ENCODE results near the gene COQ4.
"Not testable (repeated sequence)": the region's sequence is repeated elsewhere in the genome, so short reads cannot be mapped to it uniquely, and the experiment has no call there.

COQ4 gene

DNA sequence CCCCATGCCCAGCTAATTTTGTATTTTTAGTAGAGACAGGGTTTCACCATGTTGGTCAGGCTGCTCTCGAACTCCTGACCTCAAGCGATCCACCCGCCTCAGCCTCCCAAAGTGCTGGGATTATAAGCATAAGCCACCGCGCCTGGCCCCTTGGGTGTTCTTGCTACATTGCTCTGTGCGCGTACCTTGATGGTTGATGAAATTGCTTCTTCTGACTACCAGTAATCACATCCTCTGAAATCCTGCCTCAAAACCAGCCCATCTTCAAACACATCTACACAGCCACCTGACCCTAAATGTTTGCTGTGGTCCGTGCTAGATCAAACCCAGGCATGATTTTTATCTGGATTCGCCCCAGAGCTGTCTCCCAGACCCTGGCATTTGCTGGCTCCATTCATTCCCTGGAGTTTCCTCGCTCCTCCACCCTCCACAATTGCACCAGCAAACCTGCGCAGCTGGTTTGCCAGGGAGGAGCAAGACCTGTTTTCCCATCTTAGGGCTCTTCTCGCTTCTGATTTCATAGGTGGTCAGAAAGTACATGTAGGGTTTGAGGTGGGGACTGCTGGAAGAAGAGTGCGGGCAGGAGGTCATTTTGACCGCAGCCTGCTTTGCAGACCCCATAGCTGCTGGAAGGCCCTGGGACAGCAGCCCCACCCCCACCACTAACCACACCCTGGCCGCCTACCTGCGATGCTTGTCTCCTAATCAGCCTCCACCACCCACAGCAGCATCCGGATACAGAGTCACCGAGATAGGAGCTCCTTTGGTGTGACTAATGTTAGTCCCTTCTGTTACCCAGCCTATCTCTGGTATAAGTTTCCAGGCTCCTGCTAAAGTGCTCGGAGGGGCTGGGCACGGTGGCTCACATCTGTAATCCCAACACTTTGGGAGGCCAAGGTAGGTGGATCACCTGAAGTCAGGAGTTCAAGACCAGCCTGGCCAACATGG, 23.8 kb upstream of the COQ4 start:
- DNase-seq (ENCODE audit: low spot score) = no peak

DNA sequence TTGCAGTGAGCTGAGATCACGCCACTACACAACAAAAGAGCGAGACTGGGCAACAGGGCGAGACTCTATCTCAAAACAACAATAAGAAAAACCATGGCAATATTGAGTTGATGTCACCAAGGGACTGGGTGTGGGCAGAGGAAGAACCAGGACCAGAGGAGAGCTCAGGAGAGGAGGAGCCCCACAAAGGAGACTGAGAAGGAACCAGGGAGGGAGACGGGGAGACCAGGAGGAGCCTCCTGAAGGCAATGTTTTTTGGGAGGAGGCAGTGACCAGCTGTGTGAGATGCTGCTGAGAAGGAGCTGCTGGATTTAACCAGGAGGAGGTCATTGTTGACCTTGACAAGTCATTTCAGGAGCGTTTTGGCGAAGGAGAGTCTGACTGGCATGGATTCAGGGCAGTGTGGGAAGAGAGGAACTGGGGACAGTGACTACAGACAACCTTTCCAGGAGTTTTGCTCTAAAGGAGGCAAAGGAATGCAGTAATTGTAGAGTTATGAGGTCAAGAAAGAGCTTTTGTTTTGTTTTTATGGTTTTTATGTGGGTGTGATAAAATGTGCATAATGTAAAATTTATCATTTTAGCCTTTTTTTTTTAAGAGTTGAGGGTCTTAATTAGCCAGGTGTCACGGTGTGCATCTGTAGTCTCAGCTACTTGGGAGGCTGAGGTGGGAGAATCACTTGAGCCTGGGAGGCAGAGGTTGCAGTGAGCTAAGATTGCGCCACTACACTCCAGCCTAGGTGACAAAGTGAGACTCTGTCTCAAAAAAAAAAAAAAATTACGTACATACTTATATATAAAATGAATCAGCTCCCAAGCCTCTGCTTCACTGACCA, 18.3 kb upstream of the COQ4 start:
- DNase-seq (ENCODE audit: low spot score) = no peak

DNA sequence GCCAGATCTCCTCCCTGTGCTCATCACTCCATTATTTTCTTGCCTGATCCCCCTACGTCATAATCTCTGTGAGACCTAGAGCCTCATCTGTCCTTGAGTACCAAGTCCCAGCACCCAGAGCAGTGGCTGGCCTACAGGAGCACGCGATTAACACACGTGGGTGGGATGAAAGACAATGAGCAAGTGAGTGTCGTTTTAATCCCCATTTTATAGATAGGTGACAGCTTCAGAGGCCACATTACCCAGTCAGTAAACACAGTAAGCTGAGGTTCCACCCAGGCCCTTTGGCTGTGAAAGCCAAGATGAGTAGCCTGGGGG, 17.7 kb upstream of the COQ4 start:
- DNase-seq (ENCODE audit: low spot score) = no peak

DNA sequence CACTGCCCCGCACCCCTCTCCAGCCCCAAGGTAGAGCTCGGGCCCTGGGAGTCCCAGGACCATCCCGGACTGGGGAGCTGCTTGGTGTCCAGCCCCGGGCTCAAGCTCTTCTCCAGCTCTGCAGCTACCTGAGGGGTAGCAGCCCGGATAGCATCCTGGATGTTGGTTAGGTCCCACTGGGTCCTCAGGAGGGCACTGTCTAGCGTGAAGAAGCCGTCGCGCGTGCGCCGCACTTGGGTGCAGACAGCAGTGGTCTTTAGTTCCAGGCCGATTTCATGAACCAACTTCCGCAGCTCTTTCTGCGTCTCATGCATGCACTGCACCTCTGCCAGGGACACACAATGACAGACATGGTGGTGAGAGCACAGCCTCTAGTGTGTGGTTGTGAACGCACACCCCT, 13.1 kb upstream of the COQ4 start:
- no peak for DNase-seq (ENCODE audit: low spot score)

GRCh38 chr9:128310461-128310860, 12.2 kb upstream of the COQ4 start:
- DNase-seq (ENCODE audit: low spot score) = no peak

DNA sequence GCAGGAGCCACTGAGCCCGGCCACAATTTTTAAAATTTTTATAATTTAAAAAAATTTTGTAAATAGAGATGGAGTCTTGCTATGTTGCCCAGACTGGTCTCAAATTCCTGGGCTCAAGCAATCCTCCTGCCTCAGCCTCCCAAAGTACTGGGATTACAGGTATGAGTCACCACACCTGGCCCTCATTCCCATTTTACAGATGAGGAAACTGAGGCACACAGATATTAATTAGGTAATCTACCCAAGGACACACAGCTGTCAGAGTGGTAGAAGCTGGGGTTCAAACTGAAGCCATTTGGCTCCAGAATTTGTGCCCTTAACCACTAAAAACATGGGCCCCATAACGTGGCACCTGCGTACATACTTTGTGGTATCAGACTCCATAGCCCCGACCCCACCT, 7.9 kb upstream of the COQ4 start:
- DNase-seq (ENCODE audit: low spot score) = no peak

GRCh38 chr9:128316421-128316820, 6.2 kb upstream of the COQ4 start:
- DNase-seq (ENCODE audit: low spot score) = no peak

DNA sequence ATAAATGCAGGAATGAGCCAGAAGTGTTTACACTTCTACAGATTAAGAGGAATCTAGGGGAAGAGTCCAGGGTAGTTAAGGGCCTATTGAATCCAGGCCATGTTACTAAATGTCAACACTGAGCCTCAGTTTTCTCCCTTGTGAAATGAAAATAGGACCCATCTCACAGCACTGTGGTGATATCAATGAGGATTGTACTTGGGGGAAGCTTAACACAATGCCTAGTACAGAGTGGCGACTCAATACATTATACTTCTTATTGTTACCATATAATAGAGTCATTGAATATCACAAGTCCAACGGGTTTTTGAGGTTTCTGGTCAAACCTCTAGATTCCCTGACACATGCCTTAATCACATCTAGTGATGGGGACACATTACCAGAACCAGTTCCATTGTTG, 5.0 kb upstream of the COQ4 start:
- no peak for DNase-seq (ENCODE audit: low spot score)

DNA sequence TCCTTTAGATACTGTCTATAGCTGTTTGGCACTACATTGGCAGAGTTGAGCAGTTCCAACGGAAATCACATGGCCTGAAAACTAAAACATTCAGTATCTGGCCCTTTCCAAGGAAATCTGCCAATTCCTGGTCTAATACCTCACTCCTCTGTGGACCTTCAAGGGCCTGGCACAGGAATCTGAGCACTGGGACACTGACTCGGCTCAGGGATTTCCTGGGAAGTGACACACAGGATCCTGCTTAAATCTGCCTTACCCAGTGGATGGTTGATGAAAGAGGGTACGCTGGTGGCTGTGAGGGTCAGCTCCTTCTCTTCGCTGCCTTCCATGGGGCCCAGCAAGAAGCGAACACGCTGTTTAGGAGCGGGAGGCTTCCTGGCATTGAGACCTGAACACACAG, 1.3 kb upstream of the COQ4 start:
- DNase-seq (ENCODE audit: low spot score) = no peak

- DNase-seq (ENCODE audit: low spot score) = no peak
These were observed 698 bp upstream of the COQ4 start for GRCh38 chr9:128321879-128322403.

DNA sequence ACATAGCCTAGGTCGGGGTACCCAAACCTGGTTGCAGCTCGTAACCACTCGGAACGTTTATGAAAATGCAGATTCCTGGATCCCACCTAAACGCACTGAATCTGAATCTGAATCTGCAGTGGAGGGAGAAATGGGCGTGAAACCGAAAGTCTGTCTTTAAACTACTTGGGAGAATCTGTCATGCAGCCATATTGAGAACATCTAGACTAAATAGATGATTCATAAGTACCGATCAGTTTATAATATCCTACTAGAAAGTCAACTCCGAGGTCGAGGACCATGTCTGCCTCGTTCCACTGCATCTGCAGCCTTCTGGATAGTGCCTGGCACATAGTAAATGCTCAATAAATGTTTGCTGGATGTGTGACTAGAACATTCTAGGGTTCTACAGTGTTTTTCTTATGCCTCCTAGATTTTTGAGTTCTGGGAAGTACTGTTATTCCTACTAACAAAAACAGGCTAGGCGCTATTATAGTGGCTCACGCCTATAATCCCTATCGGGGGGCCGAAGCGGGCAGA, 632 bp downstream of the COQ4 start:
- peak; percentile 22 for DNase-seq (ENCODE audit: low spot score)

- DNase-seq (ENCODE audit: low spot score) = no peak
These were observed 1.2 kb downstream of the COQ4 start for GRCh38 chr9:128323791-128324190.

- no peak for DNase-seq (ENCODE audit: low spot score)
These were observed 1.8 kb downstream of the COQ4 start for GRCh38 chr9:128324401-128324800.

- no peak for DNase-seq (ENCODE audit: low spot score)
These were observed 3.0 kb downstream of the COQ4 start for GRCh38 chr9:128325629-128326028.

GRCh38 chr9:128333451-128333869, 10.8 kb downstream of the COQ4 start:
- no peak for DNase-seq (ENCODE audit: low spot score)

GRCh38 chr9:128335161-128335560, 12.5 kb downstream of the COQ4 start:
- no peak for DNase-seq (ENCODE audit: low spot score)

DNA sequence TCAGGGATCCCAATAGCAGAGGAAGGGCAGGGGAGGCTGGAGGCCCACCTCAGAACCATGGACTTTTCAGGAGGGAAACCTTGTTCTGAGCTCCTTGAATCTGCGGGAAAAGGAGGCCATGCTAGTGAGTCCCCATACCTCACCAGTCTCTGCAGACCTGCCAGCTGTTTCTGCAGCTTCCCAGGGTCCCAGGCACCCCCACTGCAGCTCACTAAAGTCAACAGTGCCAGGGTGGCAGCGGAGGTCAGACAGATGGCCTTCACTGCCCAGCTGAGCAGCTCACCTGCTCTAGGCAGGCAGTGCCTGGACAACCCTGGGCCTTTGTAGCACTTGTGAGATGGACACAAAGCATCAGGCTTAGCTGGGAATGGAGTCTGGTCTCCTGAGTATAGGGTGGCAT, 13.3 kb downstream of the COQ4 start:
- DNase-seq (ENCODE audit: low spot score) = no peak

DNA sequence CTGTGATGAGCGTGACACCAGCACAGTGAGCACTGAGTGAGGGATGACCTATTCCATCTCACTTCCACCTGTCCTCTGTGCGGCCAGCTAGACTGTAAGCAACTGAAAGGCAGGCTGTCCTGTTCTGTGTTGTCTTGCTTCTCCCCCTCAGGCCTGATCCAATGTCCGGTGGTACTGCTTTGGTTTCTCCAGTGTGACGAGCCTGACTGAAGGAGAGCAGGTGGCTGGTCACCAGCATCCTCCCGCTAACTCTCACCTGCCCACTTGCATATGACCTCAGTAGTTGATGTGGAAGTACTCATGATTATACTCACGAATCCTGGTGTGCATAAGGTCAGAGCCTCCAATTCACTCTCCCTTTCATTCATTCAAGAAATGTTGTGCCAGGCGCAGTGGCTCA, 15.3 kb downstream of the COQ4 start:
- no peak for DNase-seq (ENCODE audit: low spot score)

DNA sequence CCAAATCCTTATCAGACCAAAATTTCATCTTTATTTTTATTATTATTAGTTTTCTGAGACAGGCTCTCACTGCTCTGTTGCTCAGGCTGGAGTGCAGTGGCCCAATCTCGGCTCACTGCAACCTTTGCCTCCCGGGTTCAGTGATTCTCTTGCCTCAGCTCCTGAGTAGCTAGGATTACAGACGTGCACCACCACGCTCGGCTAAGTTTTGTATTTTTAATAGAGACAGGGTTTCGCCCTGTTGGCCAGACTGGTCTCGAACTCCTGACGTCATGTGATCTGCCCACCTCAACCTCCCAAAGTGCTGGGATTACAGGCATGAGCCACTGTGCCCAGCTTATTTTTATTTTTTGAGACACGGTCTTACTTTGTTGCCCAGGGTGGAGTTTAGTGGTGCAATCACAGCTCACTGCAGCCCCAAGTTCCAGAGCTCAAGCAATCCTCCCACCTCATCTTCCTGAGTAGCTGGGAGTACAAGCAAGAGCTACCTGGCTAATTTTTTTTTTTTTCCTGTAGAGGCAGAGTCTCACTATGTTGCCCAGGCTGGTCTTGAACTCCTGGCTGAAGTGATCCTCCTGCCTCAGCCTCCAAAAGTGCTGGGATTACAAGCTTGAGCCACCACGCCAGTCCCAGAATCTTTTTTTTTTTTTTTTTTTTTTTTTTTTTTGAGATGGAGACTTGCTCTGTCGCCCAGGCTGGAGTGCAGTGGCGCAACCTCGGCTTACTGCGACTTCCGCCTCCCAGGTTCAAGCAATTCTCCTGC, 16.4 kb downstream of the COQ4 start:
- not testable (repeated sequence) for DNase-seq (ENCODE audit: low spot score)

DNA sequence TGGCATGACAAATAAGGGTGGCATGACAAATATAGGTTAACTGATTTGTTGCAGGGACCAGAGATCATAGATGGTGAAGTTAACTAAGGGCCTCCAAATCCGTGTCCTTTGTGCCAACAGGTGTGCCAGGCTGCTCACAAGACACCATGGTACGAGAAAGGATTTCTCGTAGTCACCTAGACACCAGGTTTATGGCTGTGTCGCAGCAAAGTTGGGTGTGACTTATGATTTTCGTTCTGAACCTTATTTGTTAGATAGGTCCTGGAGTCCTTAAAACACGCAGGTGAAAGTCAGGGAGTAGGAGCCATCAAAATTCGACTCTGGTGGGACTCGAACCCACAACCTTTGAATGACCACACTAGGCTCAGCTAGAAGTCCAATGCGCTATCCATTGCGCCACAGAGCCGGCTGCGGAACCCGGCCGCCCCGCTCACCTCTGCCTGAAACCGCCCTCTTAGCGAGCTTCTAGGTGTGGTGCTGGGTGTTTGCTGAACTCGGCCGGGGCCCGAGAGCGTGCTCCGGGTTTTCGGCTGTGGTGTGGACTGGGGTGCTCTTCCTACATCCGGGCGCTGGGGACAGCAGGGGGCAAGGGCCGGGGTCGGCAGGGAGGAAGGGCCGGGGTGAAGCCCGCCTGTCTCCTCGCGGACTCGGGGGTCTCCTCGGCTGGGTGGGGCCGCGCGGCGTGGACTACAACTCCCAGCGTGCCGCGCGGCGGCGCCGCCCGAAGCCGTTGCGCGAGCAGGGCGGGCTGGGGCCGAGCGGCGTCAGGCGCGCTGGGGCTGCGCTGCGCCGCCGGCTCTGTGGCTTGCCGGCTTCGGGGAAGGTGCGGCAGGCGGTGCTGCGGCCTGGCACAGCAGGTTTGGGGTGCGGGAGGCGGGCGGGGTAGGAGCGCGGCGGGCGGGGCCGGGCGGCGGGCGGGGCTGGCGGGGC, 17.4 kb downstream of the COQ4 start, which contains the start of gene SLC27A4:
TSS of gene SLC27A4 (plus strand) at position 767 of the 930 bp plus-strand sequence. CDS start 2,606 bp downstream, outside the sequence.
- DNase-seq (ENCODE audit: low spot score) = peak; percentile 89

Data from SW480 (cell line).